Upper lobe of left lung (tissue), 4 donors: Measurements from ENCODE around the gene C1orf174.

Experiments used
- CTCF ChIP-seq, 6 experiments: fragments of 450-650 bp in 4 of 6; fragments of 200-600 bp in 2 of 6; sonication (generic) in 2 of 6; IDR thresholded peaks; one replicate each; pipeline ENCODE4 v1.5.1; 2016 to 2019; ENCODE audit warnings: antibody characterized with exemption in 6 of 6
- EP300 ChIP-seq, 4 donors: sonication (generic); formaldehyde crosslinking; IDR thresholded peaks; one replicate each; pipeline ENCODE4 v1.5.1; 2017; ENCODE audit warnings: antibody characterized with exemption in 4 of 4, control low read depth in 2 of 4
- POLR2A ChIP-seq, 4 donors: fragments of 450-650 bp; IDR thresholded peaks; one replicate each; pipeline ENCODE4 v1.5.1; 2016 to 2017; ENCODE audit warnings: antibody characterized with exemption in 4 of 4, mild to moderate bottlenecking in 2 of 4

- no peak for TF ChIP-seq CTCF (IDR thresholded peaks at IDR 0.05)
- TF ChIP-seq POLR2A (IDR thresholded peaks at IDR 0.05): no peak
- TF ChIP-seq EP300 (IDR thresholded peaks at IDR 0.05): no peak
These were observed 10.1 kb downstream of the C1orf174 start for GRCh38 chr1:3889936-3890335.
